T47D (cell line): ENCODE data around the gene TRAF1.

ENCODE experiments used
- DNase-seq, 2 experiments: peaks; one replicate each; pipeline versions ENCODE4 v3.0.0 to v3.0.0-alpha.2; 2011 to 2012; ENCODE audit warnings: low read depth in 1 of 2, low spot score in 1 of 2
- JUND ChIP-seq: IDR thresholded peaks from 2 replicates; pipeline ENCODE4 v1.6.1; 2012; ENCODE audit warnings: low read depth
- in situ Hi-C: cut with HindIII; loops from 2 replicates; pipeline ENCODE4 v1.10.0; 2016; ENCODE audit warnings: low sequenced_read_pairs, low pct_unique_long_range_greater_than_20kb

The TRAF1 gene

GRCh38 chr9:120863833-120864232 is 62.8 kb downstream of the TRAF1 start:
- TF ChIP-seq JUND = no peak
- in situ Hi-C loops = no loop called here
- no peak for DNase-seq

DNA sequence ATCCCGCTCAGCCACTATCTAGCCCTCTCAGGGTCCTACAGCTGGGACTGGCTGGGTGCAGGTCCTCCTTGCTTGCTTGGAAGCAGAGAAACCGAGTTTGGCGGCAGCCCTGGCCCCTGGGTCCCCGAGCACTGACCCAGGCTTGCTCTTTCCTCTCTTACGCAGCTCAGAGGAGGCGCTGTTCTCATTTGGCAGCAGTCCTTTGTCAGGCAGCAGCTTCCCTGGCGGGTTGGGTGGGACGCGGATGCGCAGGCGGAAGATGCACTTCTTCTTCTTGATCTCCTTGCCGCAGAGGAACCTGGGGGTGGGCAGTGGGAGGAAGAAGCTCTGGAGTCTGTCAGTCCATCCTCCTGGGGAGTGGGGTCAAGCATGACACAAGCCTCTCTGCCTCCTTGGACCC is 64.1 kb downstream of the TRAF1 start:
- DNase-seq = no peak
- in situ Hi-C loops = no loop called here
- TF ChIP-seq JUND = no peak

DNA sequence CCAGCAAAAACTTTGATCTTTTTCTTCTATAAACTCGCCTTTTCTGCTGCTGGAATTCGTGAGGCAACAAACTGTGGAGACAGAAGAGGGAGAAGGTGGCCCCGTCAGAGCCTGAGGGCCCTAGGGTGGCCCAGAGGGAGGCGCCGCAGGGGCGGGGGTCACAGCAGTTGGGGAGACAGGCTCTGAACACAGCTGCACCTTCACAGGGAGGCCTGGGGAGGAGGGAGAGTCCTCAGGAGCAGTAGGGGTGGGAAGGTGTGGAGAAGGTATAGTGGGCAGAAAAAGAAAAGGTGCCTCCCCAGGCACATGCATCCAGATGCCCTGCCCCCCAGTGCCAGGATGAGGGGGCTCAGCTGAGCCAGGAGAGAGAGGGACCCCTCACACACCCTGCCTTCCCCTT is 64.7 kb downstream of the TRAF1 start:
- no peak for DNase-seq
- in situ Hi-C loops = no loop called here
- no peak for TF ChIP-seq JUND

GRCh38 chr9:120860083-120860482 is 66.5 kb downstream of the TRAF1 start:
- no peak for DNase-seq
- in situ Hi-C loops = no loop called here
- TF ChIP-seq JUND = no peak

DNA sequence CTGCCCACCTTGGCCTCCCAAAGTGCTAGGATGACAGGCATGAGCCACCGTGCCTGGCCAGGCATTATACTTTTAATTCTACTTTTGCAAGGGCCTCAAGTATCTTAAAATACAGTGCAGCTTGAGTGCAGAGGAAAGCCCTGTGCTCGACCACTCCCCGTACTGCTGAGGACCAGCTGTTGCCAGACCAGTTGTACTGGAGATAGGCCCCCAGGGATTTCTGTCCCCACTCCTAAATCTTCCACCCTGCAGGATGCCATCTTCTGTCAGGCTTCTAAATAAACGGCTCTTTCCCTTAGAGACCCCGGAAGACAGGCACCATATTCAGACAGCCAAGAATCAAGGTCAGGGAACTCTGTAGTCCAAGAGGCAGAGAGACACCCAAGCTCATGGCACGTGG is 67.2 kb downstream of the TRAF1 start:
- DNase-seq = no peak
- in situ Hi-C loops = no loop called here
- no peak for TF ChIP-seq JUND

DNA sequence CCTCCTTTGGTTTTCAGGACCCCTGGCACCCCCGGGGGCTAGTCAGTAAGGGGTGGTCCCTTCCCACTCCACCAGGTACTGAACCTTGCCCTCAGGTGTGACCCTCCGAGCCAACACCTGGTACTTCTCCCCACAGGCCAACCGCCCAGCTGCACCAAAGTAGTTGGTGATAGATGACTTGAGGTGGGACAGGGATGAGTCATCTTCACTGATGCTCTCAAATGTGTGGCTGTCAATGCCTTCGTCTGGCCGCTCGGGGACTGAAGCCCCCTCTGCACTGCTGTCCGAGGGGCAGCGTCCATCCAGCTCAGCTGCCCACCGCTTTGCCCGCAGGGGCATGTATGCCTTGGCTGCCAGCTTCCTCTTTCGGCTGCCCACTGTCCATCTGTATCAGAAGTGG is 68.7 kb downstream of the TRAF1 start:
- in situ Hi-C loops = no loop called here
- no peak for TF ChIP-seq JUND
- no peak for DNase-seq

- in situ Hi-C loops = no loop called here
- TF ChIP-seq JUND = no peak
- DNase-seq = no peak
Observed at GRCh38 chr9:120857481-120857880, 69.1 kb downstream of the TRAF1 start.

- no peak for TF ChIP-seq JUND
- in situ Hi-C loops = no loop called here
- peak in 1 of 2 experiments; percentile 58 for DNase-seq
Observed at GRCh38 chr9:120856700-120857099, 69.9 kb downstream of the TRAF1 start.

DNA sequence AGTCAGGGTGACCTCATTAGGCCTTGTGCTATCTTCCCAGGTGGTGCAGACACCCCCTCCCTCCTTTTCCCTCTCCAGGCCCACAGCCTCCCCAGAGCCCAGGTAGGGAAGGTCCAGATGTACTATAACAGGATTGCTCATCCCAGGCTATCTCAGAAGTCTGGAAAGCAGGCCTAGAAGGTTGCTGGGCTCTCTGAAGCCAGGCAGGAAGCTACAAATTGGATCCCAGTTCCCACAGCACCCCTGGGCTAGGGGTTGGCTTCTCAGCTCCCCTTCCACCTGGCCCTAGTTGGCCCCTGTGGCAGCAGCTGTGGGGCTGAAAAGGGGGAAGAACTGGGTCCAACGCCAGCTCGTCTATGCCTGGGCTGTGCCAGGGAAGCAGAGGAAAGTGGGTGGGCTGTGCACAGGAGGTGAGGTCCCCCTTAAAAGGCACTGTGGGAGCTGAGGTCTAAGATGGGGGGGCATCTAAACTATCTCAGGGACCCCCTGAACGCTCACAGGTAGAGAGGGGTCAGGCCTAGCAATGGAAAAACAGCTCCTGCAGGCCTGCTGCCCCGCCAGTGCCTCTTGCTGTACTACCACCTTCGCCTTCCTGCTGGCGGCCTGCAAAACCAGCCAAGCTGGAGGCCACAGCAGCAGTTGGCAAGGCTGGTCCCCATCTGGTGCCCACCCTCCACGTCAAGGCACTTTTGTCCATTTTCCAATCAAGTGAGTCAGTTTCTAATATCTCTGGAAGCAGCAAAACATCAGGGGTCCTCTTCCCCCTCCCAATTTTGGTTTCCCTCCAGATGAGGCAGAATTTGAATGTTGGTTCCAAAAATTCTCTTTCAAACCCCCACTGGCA is 70.5 kb downstream of the TRAF1 start:
- no peak for TF ChIP-seq JUND
- no peak for DNase-seq
- in situ Hi-C loops = no loop called here

DNA sequence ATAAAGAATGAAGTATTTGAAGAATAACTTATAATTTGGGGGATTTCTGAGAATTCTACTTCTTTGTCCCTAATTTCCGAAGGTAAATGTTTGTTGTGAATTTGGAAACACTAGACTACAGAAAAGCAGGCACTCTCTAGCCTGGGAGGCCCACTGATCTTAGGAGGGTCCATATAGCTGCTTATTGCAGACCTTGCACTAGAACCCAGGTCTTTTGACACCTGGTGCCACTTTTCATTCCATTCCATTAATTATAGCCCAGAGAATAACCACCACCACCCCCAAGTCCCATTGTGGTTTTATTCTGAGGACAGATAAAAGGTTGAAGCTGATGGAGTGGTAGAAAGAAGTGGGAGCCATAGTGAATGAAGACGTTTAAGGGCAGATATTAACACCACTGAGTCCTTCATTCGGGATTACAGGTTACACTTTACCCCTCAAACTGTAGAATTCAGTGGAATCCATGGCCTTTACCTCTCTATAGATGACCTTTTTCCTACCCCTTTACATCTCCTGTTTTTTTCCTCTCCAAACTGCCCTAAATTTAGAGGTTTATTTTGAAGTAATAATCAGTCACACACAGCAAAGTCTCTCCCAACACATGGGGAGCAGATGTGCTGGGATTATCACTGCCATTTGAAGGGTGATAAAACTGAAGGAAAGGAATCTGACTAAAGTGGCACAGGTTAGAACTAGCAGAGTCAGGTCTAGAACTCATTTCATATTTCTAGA is 71.8 kb downstream of the TRAF1 start:
- TF ChIP-seq JUND = no peak
- DNase-seq = no peak
- in situ Hi-C loops = no loop called here

GRCh38 chr9:120853198-120853597 is 73.4 kb downstream of the TRAF1 start:
- no peak for TF ChIP-seq JUND
- in situ Hi-C loops = no loop called here
- DNase-seq = no peak
